HEK293 (cell line): ENCODE measurements around the gene PGS1.

Experiments
- CTCF ChIA-PET: fragments of 350-600 bp; formaldehyde crosslinking; extraction: SDS; loops from one replicate; lab custom pipeline; 2021; ENCODE audit warnings: antibody characterized with exemption; lab: Yijun Ruan, JAX
- POLR2A ChIA-PET: fragments of 300-600 bp; formaldehyde crosslinking; extraction: SDS; loops from one replicate; lab custom pipeline; 2020; ENCODE audit warnings: antibody characterized with exemption, inconsistent platforms; lab: Yijun Ruan, JAX
- H3K27ac ChIP-seq: fragments of 200-500 bp; sonication (Bioruptor generic); 2 replicates; pipeline ENCODE4 v1.5.1; 2014; ENCODE audit warnings: low read depth, low read length, control low read depth, inconsistent platforms; ENCODE audit errors: extremely low read depth
- H3K36me3 ChIP-seq, 2 experiments: fragments of 200-500 bp in 1 of 2; sonication (Bioruptor generic) in 1 of 2; 1 replicate in 1 of 2; 2 replicates in 1 of 2; pipeline ENCODE4 v1.5.1; 2014 to 2017; ENCODE audit warnings: inconsistent platforms in 2 of 2, low read length in 2 of 2; ENCODE audit not compliant: control insufficient read depth in 2 of 2, insufficient read depth in 1 of 2
- H3K4me1 ChIP-seq: fragments of 200-500 bp; sonication (Bioruptor generic); 2 replicates; pipeline ENCODE4 v1.5.1; 2014; ENCODE audit warnings: mild to moderate bottlenecking, low read length, inconsistent platforms; ENCODE audit not compliant: control insufficient read depth, insufficient read depth
- H3K4me3 ChIP-seq: 2 replicates; pipeline ENCODE4 v1.5.1; 2011; ENCODE audit warnings: low read depth, mild to moderate bottlenecking, control low read depth, low read length, moderate library complexity
- H3K9me3 ChIP-seq: fragments of 200-500 bp; sonication (Bioruptor generic); 2 replicates; pipeline ENCODE4 v1.5.1; 2014; ENCODE audit warnings: low read depth, low read length, inconsistent platforms; ENCODE audit not compliant: control insufficient read depth, insufficient read depth
- BCL6B ChIP-seq: fragments of 450-650 bp; formaldehyde crosslinking; IDR thresholded peaks from 2 replicates; pipeline ENCODE4 v1.5.1; 2017; ENCODE audit warnings: missing biosample characterization, missing genetic modification characterization
- GLIS1 ChIP-seq: fragments of 450-650 bp; formaldehyde crosslinking; IDR thresholded peaks from 2 replicates; pipeline ENCODE4 v1.5.1; 2016; ENCODE audit warnings: missing biosample characterization, missing genetic modification characterization
- GLIS2 ChIP-seq: fragments of 450-650 bp; formaldehyde crosslinking; IDR thresholded peaks from 2 replicates; pipeline ENCODE4 v1.5.1; 2016; ENCODE audit warnings: missing biosample characterization, missing genetic modification characterization
- KLF1 ChIP-seq: fragments of 450-650 bp; formaldehyde crosslinking; IDR thresholded peaks from 2 replicates; pipeline ENCODE4 v1.5.1; 2016; ENCODE audit warnings: missing biosample characterization, missing genetic modification characterization
- KLF9 ChIP-seq: fragments of 450-650 bp; formaldehyde crosslinking; IDR thresholded peaks from 2 replicates; pipeline ENCODE4 v1.5.1; 2016; ENCODE audit warnings: missing biosample characterization, missing genetic modification characterization, low read depth
- MYNN ChIP-seq: fragments of 450-650 bp; formaldehyde crosslinking; IDR thresholded peaks from 2 replicates; pipeline ENCODE4 v1.5.1; 2016; ENCODE audit warnings: missing biosample characterization, missing genetic modification characterization, borderline replicate concordance
- MZF1 ChIP-seq: fragments of 450-650 bp; formaldehyde crosslinking; IDR thresholded peaks from 2 replicates; pipeline ENCODE4 v1.5.1; 2017; ENCODE audit warnings: missing biosample characterization, missing genetic modification characterization, borderline replicate concordance
- ZBTB11 ChIP-seq: fragments of 450-650 bp; formaldehyde crosslinking; conservative IDR thresholded peaks from 2 replicates; pipeline ENCODE4 v1.5.1; 2016; ENCODE audit warnings: low read depth, missing biosample characterization, missing genetic modification characterization
- ZFHX2 ChIP-seq: fragments of 450-650 bp; formaldehyde crosslinking; conservative IDR thresholded peaks from 2 replicates; pipeline ENCODE4 v1.5.1; 2016; ENCODE audit warnings: missing biosample characterization, missing genetic modification characterization
- ZNF133 ChIP-seq: fragments of 450-650 bp; formaldehyde crosslinking; IDR thresholded peaks from 2 replicates; pipeline ENCODE4 v1.5.1; 2016; ENCODE audit warnings: missing biosample characterization, missing genetic modification characterization
- ZNF202 ChIP-seq: fragments of 450-650 bp; formaldehyde crosslinking; IDR thresholded peaks from 2 replicates; pipeline ENCODE4 v1.5.1; 2016; ENCODE audit warnings: missing biosample characterization, missing genetic modification characterization, borderline replicate concordance
- ZNF211 ChIP-seq: fragments of 450-650 bp; formaldehyde crosslinking; IDR thresholded peaks from 2 replicates; pipeline ENCODE4 v1.5.1; 2016; ENCODE audit warnings: low read depth, missing biosample characterization, missing genetic modification characterization
- ZNF354C ChIP-seq: fragments of 450-650 bp; formaldehyde crosslinking; IDR thresholded peaks from 2 replicates; pipeline ENCODE4 v1.5.1; 2016; ENCODE audit warnings: missing biosample characterization, missing genetic modification characterization, low read depth, borderline replicate concordance
- ZNF391 ChIP-seq: fragments of 450-650 bp; formaldehyde crosslinking; IDR thresholded peaks from 2 replicates; pipeline ENCODE4 v1.5.1; 2016; ENCODE audit warnings: low read depth, missing biosample characterization, missing genetic modification characterization, borderline replicate concordance
- ZNF426 ChIP-seq: fragments of 450-650 bp; formaldehyde crosslinking; IDR thresholded peaks from 2 replicates; pipeline ENCODE4 v1.5.1; 2017; ENCODE audit warnings: missing biosample characterization, missing genetic modification characterization, mild to moderate bottlenecking, inconsistent platforms, moderate library complexity
- ZNF501 ChIP-seq: fragments of 450-650 bp; formaldehyde crosslinking; IDR thresholded peaks from 2 replicates; pipeline ENCODE4 v1.5.1; 2016; ENCODE audit warnings: missing biosample characterization, missing genetic modification characterization
- ZNF610 ChIP-seq: fragments of 450-650 bp; formaldehyde crosslinking; IDR thresholded peaks from 2 replicates; pipeline ENCODE4 v1.5.1; 2016; ENCODE audit warnings: missing biosample characterization, missing genetic modification characterization, borderline replicate concordance
- ZNF623 ChIP-seq: fragments of 450-650 bp; formaldehyde crosslinking; IDR thresholded peaks from 2 replicates; pipeline ENCODE4 v1.5.1; 2016; ENCODE audit warnings: missing biosample characterization, missing genetic modification characterization
- ZNF629 ChIP-seq: fragments of 450-650 bp; formaldehyde crosslinking; IDR thresholded peaks from 2 replicates; pipeline ENCODE4 v1.5.1; 2017; ENCODE audit warnings: missing biosample characterization, missing genetic modification characterization
- ZNF639 ChIP-seq: fragments of 450-650 bp; formaldehyde crosslinking; IDR thresholded peaks from 2 replicates; pipeline ENCODE4 v1.5.1; 2016; ENCODE audit warnings: missing biosample characterization, missing genetic modification characterization
- ZNF654 ChIP-seq: fragments of 450-650 bp; formaldehyde crosslinking; IDR thresholded peaks from 2 replicates; pipeline ENCODE4 v1.5.1; 2016; ENCODE audit warnings: low read depth, missing biosample characterization, missing genetic modification characterization
- ZNF747 ChIP-seq: fragments of 450-650 bp; formaldehyde crosslinking; IDR thresholded peaks from 2 replicates; pipeline ENCODE4 v1.5.1; 2016; ENCODE audit warnings: missing biosample characterization, missing genetic modification characterization
- ZNF830 ChIP-seq: fragments of 450-650 bp; IDR thresholded peaks from 2 replicates; pipeline ENCODE4 v1.5.0; 2018; ENCODE audit warnings: missing biosample characterization, missing genetic modification characterization, low read depth, mild to moderate bottlenecking, moderate library complexity
- TF ChIP-seq, protein P1 (sequence below): fragments of 450-650 bp; formaldehyde crosslinking; IDR thresholded peaks from 2 replicates; pipeline ENCODE4 v1.5.1; 2016; ENCODE audit warnings: missing biosample characterization, missing genetic modification characterization

Gene PGS1

DNA sequence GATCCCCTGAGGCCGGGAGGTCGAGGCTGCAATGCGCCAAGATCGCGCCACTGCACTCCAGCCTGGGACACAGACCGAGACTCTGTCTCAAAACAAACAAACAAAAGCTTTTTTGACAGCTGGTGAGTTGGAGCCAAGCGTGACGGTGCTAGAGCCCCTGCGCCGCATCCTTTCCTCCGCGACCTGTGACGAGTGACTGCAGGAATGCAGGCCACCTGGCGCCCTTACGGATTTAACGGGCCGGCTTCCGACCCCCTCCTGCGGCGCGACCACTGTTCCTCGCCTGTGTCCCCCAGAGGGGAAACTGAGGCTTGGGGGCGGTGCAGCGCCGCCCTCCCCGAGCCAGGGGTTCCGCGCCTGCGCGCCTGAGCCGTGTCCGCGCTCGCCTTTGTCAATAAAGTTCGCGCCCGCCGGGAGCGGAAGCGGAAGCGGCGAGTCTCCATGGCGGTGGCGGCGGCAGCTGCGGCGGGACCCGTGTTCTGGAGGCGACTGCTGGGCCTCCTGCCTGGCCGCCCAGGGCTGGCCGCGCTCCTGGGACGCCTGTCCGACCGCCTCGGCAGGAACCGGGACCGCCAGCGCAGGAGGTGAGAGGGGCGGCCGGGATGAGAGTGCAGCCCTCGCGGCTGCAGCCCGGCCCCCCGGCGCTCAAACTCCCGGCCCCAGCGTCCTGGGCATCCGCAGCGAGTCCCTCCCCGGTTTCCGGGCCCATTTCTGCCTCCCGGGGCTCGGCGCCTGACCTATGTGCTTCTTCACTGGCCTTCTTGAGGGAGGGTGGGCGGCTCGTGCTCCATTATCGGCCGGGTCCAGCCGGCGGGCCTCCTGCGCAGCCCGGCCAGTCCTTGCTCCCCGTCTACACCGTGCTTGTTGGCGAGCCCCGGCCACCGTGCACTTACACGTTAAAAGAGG is at the start of gene PGS1 (continued):
- TF ChIP-seq BCL6B (tag by site-specific recombination) (no peak), ZNF654 (tag by site-specific recombination) (no peak), MYNN (tag by site-specific recombination) (no peak), ZNF639 (tag by site-specific recombination) (peak; percentile 31; the same call in 1 of the 2 replicates), ZFHX2 (tag by site-specific recombination) (peak; percentile 17; the same call in 1 of the 2 replicates)

DNA sequence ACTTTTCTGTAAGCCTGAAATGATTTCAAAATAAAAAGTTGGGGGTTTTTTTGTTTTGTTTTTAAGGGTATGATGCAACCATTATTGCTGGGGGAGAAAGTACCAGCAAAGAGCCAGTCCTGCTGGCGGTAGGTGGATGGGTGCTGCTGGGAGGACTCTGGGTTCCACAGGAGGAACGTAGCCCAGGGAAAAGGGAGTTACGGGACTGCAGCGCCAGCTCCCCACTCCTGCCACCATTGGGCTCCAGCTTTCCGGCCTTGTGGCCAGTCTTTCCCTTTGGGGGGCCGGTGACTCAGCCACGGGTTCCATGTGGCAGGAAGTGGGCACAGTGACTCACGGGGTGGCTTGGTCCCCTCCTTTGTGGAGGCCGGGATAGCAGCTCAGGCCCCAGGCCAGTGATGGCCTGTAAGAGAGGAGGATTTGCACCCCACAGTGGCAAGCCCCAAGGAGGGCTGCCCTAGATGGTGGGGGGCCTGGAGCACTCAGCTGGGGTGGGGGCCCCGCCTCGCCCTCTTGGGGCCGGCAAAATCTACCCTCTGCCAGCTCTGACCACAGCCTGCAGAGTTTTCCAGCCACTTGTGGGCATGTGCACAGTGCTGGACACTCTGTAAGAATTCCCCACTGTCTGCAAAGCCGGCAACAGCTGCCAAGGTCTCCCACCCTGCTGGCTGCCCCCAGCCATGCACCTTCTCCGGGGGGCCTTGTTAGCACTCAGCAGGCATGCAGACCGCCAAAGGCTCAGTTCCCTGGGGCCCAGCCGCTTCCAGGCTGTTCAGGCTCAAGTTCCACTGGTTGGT is 49.0 kb upstream of the PGS1 start:
- Histone ChIP-seq H3K36me3 (no peaks in the 10 kb centered on the region), H3K4me3 (no peak overlapping the region), H3K9me3 (no peaks in the 10 kb centered on the region), H3K27ac (no peak overlapping the region), H3K4me1 (no peaks in the 10 kb centered on the region)
- CTCF ChIA-PET: interaction anchor here (0.9 kb wide), 1 partner anchor 93 kb away, joined by 3 read pairs; no protein-coding TSS in a partner anchor
- POLR2A ChIA-PET: interaction anchor here (0.6 to 1.2 kb wide), 4 partner anchors 10 to 30 kb away, joined by 3 read pairs; partner anchors contain the start of gene SOCS3
- TF ChIP-seq ZNF426 (tag by site-specific recombination) (no peak), ZNF391 (tag by site-specific recombination) (no peak), ZNF830 (tag by site-specific recombination) (no peak), ZNF211 (tag by site-specific recombination) (no peak), ZBTB11 (no peak), ZNF354C (tag by site-specific recombination) (no peak), KLF9 (tag by site-specific recombination) (no peak), KLF1 (no peak), ZNF610 (tag by site-specific recombination) (no peak), ZNF747 (tag by site-specific recombination) (no peak), GLIS1 (tag by site-specific recombination) (peak; percentile 94), MZF1 (tag by site-specific recombination) (no peak; the same call in 1 of the 2 replicates), ZNF202 (tag by site-specific recombination) (no peak), GLIS2 (tag by site-specific recombination) (peak; percentile 50), ZNF629 (tag by site-specific recombination) (no peak), ZNF133 (tag by site-specific recombination) (no peak), ZNF623 (tag by site-specific recombination) (no peak), ZNF501 (tag by site-specific recombination) (no peak)
- TF ChIP-seq, protein P1, sequence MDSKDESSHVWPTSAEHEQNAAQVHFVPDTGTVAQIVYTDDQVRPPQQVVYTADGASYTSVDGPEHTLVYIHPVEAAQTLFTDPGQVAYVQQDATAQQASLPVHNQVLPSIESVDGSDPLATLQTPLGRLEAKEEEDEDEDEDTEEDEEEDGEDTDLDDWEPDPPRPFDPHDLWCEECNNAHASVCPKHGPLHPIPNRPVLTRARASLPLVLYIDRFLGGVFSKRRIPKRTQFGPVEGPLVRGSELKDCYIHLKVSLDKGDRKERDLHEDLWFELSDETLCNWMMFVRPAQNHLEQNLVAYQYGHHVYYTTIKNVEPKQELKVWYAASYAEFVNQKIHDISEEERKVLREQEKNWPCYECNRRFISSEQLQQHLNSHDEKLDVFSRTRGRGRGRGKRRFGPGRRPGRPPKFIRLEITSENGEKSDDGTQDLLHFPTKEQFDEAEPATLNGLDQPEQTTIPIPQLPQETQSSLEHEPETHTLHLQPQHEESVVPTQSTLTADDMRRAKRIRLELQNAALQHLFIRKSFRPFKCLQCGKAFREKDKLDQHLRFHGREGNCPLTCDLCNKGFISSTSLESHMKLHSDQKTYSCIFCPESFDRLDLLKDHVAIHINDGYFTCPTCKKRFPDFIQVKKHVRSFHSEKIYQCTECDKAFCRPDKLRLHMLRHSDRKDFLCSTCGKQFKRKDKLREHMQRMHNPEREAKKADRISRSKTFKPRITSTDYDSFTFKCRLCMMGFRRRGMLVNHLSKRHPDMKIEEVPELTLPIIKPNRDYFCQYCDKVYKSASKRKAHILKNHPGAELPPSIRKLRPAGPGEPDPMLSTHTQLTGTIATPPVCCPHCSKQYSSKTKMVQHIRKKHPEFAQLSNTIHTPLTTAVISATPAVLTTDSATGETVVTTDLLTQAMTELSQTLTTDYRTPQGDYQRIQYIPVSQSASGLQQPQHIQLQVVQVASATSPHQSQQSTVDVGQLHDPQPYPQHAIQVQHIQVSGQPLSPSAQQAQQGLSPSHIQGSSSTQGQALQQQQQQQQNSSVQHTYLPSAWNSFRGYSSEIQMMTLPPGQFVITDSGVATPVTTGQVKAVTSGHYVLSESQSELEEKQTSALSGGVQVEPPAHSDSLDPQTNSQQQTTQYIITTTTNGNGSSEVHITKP: no peak
